KMS-11 (cell line): Measurements from ENCODE around the gene VAV2.

ENCODE experiments used
- H2AFZ ChIP-seq: fragments of 200-600 bp; sonication (generic); 2 replicates; pipeline ENCODE4 v1.6.1; 2016; ENCODE audit warnings: antibody characterized with exemption, mixed run types, low read depth
- H3K27ac ChIP-seq: fragments of 200-600 bp; sonication (generic); 2 replicates; pipeline ENCODE4 v1.6.1; 2016; ENCODE audit warnings: mild to moderate bottlenecking, mixed run types
- H3K27me3 ChIP-seq: fragments of 200-600 bp; sonication (generic); 2 replicates; pipeline ENCODE4 v1.6.1; 2017; ENCODE audit warnings: mild to moderate bottlenecking, low read depth, mixed run types, moderate library complexity; ENCODE audit not compliant: insufficient read depth
- H3K36me3 ChIP-seq: fragments of 200-600 bp; sonication (generic); 2 replicates; pipeline ENCODE4 v1.6.1; 2017; ENCODE audit warnings: mild to moderate bottlenecking, mixed run types; ENCODE audit not compliant: insufficient read depth
- H3K4me1 ChIP-seq: fragments of 200-600 bp; sonication (generic); 2 replicates; pipeline ENCODE4 v1.6.1; 2016; ENCODE audit warnings: mild to moderate bottlenecking, low read depth, mixed run types; ENCODE audit not compliant: poor library complexity, severe bottlenecking
- H3K4me2 ChIP-seq: fragments of 200-600 bp; sonication (generic); 2 replicates; pipeline ENCODE4 v1.7.0; 2016; ENCODE audit warnings: mild to moderate bottlenecking, mixed run types
- H3K4me3 ChIP-seq: fragments of 200-600 bp; sonication (generic); IDR thresholded peaks from 2 replicates; pipeline ENCODE4 v1.6.1; 2017; ENCODE audit warnings: low read depth, low read length, mixed read lengths; ENCODE audit not compliant: insufficient read depth
- H3K79me2 ChIP-seq: fragments of 200-600 bp; sonication (generic); 2 replicates; pipeline ENCODE4 v1.6.1; 2016; ENCODE audit warnings: low read depth, mixed run types; ENCODE audit not compliant: insufficient read depth
- H3K9ac ChIP-seq: fragments of 200-600 bp; sonication (generic); 2 replicates; pipeline ENCODE4 v1.6.1; 2016; ENCODE audit warnings: mild to moderate bottlenecking, mixed run types
- H4K20me1 ChIP-seq: fragments of 200-600 bp; sonication (generic); 2 replicates; pipeline ENCODE4 v1.6.1; 2016; ENCODE audit warnings: mild to moderate bottlenecking, mixed run types; ENCODE audit not compliant: insufficient read depth
- TF ChIP-seq, protein P1 (sequence below): fragments of 200-600 bp; sonication (generic); conservative IDR thresholded peaks from 2 replicates; pipeline ENCODE4 v1.6.1; 2017; ENCODE audit warnings: low read depth, mild to moderate bottlenecking, antibody characterized with exemption, low read length, moderate library complexity, mixed read lengths

Gene VAV2

GRCh38 chr9:133824106-133824801 lies 167.9 kb downstream of the VAV2 start:
- Histone ChIP-seq H3K36me3 (no peaks in the 10 kb centered on the region), H3K4me2 (no peak overlapping the region), H2AFZ (no peak overlapping the region), H3K4me3 (no peak overlapping the region), H3K4me1 (no peaks in the 10 kb centered on the region), H3K27me3 (no peaks in the 10 kb centered on the region), H4K20me1 (no peaks in the 10 kb centered on the region), H3K79me2 (no peaks in the 10 kb centered on the region), H3K27ac (no peak overlapping the region), H3K9ac (no peak overlapping the region)
- TF ChIP-seq, protein P1, sequence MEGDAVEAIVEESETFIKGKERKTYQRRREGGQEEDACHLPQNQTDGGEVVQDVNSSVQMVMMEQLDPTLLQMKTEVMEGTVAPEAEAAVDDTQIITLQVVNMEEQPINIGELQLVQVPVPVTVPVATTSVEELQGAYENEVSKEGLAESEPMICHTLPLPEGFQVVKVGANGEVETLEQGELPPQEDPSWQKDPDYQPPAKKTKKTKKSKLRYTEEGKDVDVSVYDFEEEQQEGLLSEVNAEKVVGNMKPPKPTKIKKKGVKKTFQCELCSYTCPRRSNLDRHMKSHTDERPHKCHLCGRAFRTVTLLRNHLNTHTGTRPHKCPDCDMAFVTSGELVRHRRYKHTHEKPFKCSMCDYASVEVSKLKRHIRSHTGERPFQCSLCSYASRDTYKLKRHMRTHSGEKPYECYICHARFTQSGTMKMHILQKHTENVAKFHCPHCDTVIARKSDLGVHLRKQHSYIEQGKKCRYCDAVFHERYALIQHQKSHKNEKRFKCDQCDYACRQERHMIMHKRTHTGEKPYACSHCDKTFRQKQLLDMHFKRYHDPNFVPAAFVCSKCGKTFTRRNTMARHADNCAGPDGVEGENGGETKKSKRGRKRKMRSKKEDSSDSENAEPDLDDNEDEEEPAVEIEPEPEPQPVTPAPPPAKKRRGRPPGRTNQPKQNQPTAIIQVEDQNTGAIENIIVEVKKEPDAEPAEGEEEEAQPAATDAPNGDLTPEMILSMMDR, result no peak

- Histone ChIP-seq H3K4me1 (no peaks in the 10 kb centered on the region), H3K79me2 (no peaks in the 10 kb centered on the region), H3K4me3 (no peak overlapping the region), H3K27me3 (no peaks in the 10 kb centered on the region), H3K4me2 (no peak overlapping the region), H3K9ac (no peak overlapping the region), H2AFZ (no peak overlapping the region), H3K36me3 (no peaks in the 10 kb centered on the region), H4K20me1 (no peaks in the 10 kb centered on the region), H3K27ac (no peak overlapping the region)
- TF ChIP-seq, protein P1, result no peak
Observed at GRCh38 chr9:133823189-133824105, 168.7 kb downstream of the VAV2 start.

GRCh38 chr9:133822430-133823065 lies 169.6 kb downstream of the VAV2 start:
- Histone ChIP-seq H3K79me2 (no peaks in the 10 kb centered on the region), H3K36me3 (no peaks in the 10 kb centered on the region), H3K4me1 (no peaks in the 10 kb centered on the region), H3K4me3 (no peak overlapping the region), H3K9ac (no peak overlapping the region), H3K4me2 (no peak overlapping the region), H4K20me1 (no peaks in the 10 kb centered on the region), H2AFZ (no peak overlapping the region), H3K27me3 (no peaks in the 10 kb centered on the region), H3K27ac (no peak overlapping the region)
- TF ChIP-seq, protein P1, result no peak

- Histone ChIP-seq H4K20me1 (no peaks in the 10 kb centered on the region), H3K4me1 (no peaks in the 10 kb centered on the region), H3K9ac (no peak overlapping the region), H3K36me3 (no peaks in the 10 kb centered on the region), H3K79me2 (no peaks in the 10 kb centered on the region), H3K4me2 (no peak overlapping the region), H2AFZ (no peak overlapping the region), H3K27me3 (no peaks in the 10 kb centered on the region), H3K4me3 (no peak overlapping the region), H3K27ac (no peak overlapping the region)
- TF ChIP-seq, protein P1, result no peak
Observed at GRCh38 chr9:133821601-133822429, 170.3 kb downstream of the VAV2 start.
